GM19395 (cell line): ENCODE data around the gene KCP.

Experiments used
- ATAC-seq: cut with Tn5 transposase; IDR thresholded peaks from one replicate; pipeline ENCODE4 v1.9.1; 2021; ENCODE audit warnings: mild to moderate bottlenecking, moderate library complexity; ENCODE audit not compliant: unreplicated experiment

Gene KCP

DNA sequence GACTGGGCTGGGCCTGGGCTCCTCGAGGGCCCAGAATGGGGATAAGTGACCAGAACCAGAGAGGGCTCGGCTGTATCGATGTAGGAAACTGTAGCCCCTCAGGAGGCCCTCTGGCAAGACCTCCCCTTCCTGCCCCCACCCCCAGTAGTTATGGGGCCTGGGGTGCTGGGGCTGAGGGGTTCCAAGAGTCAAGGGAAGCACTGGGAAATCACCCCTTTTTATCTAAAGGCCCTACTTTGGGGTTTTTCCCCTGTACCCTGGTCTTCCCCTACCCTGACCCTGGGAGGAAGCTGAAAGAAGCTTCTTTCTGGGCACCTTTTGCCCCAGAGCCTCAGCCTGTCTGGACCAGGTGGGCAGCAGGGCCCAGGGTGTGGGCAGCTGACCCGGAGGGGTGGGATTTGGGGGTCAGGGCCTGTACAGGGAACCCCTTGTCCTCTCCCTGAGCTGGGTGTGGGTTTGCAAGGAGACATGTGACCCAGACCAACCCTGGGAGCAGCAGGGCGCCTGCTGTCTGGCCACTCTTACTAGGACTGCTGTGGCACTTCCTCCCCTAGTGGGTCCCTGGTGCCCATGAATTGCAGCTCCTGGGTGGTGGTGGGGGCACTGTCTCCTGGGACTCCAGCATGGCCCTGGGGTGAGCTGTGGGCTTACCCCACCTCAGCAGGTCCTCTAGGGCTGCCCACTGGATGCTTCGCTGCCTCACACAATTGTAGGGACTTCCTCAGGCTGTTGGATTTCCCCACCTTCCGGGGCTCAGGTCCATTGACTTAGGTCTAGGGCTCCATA is 28.8 kb upstream of the KCP start:
- ATAC-seq = no peak

DNA sequence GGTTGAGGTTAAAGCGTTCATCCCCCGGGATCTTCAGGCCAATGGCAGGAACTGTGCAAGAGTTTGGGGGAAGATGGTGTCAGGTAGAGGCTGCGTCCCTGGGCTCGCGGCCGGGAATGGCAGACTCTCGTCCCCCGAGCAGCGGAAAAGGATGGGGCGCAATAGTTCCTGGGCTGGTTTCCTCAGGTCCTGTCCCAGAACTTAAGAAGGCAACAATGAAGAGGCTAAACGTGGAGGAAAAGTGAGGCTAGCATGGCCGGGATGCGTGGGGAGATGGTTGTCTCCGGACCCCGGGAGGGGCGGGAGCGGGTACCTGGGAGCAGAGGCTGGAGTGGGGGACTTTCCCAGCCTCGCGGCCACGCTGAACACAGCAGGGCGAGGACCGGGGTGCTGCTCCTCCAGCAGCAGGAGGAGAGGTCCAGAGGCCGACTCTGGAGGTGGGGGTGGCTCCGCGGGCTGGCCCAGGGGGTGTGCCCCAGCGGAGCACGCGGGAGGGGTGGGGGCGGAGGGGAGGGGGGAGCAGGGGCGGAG is 28.1 kb upstream of the KCP start:
- ATAC-seq = no peak

DNA sequence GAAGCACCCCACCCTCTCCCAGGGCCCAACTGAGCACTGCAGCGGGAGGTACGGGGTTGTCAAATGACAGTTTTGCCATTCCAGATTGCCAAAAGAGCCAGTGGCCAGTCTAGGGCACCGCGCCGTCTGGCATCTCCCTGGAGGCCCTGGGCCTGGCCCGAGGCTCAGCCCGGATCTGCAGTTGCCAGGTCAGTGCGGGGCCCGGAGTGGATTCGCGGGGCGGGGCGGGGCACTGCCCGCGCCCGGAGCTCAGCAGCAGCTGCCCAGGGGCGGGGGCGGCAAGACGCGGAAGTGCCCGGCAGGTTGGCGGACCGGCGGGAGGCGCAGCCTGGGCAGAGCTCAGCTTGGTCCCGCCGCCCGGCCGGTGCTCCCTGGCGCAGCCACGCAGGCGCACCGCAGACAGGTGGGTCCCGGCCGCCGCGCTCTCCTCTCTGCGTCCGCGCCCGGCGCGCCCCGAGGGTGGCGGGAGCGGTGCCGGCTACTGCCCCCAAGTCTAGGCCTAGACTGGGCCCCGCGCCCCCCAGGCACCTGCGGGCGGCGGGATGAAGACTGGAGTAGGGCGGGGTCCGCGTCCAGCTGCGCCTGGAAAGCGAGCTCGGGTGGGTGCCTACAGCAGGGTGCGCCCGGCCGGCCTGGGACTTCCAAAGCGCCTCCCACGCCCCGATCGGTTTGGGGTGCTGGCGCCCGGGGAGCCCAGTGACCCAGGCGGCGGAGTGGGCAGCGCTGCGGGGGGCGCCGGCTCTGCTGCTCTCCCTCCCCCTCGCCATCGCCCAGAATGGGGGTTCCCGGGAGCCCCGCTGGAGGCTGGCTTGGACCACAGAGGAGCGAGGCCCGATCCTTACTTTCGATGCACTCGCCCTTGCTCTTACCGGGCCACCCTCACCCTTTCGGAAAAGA is 27.4 kb upstream of the KCP start, which contains the start of gene IRF5:
Gene IRF5, plus strand, starts transcription at position 281 of the 897 bp plus-strand sequence. CDS start 4,155 bp downstream, outside the sequence.
- ATAC-seq = no peak

DNA sequence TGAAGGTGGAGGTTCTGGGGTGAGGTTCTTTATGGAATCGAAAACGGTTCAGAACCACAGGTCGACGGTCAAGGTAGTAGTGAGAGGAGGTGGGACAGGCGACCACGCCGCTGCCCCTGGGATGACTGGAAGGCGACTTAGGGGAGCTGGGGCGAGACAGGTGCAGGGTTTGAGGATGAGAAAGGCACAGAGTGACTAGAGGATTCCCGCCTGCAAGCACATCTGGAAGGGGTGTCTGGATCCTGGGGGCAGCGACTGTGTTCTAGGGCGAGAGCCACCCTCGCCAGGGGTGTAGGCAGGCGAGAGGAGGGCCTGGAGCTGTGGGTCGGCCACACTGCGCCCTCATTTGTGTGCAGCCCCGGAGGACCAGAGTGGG is 26.8 kb upstream of the KCP start:
- ATAC-seq = no peak

- ATAC-seq = no peak
Observed at GRCh38 chr7:128936798-128937197, 26.3 kb upstream of the KCP start.

GRCh38 chr7:128935342-128935730 is 24.8 kb upstream of the KCP start:
- ATAC-seq = no peak

- ATAC-seq = peak; percentile 54
Observed at GRCh38 chr7:128934361-128935341, 24.1 kb upstream of the KCP start.

DNA sequence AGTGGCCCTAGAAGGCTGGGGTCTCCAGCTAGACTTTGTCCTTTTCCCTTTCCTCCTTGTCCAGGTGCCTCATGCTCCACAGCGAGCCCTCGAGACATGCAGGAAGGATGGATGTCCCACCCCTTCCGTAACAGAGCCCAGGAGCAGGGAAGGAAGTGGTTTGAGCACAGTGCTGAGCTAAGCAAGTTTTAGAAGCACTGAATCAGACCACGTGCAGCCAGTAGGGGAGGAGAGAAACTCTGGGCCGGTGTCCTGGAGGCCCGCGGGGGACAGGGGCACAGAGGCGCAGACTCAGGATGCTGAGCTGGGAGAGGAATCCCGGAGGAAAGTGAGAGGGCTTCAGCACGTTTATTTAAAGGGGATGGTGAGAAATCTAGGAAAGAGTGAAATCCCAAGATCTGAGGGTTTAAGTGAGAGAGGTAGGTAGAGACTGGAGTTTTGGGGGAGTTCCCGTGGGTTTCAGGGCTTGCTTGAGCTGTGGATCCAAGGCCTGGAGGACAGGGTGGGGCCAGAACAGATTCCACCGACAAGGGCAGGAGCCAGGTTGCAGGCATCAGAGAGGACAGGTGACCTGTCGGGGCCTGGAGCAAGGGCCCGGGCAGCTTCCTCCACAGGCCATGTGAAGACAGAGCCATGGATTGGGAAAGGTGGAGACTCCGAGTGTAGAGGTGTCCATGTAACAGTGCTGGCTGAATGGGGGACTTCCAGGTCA is 22.8 kb upstream of the KCP start:
- peak; percentile 37 for ATAC-seq

GRCh38 chr7:128932862-128933179 is 22.3 kb upstream of the KCP start:
- no peak for ATAC-seq

DNA sequence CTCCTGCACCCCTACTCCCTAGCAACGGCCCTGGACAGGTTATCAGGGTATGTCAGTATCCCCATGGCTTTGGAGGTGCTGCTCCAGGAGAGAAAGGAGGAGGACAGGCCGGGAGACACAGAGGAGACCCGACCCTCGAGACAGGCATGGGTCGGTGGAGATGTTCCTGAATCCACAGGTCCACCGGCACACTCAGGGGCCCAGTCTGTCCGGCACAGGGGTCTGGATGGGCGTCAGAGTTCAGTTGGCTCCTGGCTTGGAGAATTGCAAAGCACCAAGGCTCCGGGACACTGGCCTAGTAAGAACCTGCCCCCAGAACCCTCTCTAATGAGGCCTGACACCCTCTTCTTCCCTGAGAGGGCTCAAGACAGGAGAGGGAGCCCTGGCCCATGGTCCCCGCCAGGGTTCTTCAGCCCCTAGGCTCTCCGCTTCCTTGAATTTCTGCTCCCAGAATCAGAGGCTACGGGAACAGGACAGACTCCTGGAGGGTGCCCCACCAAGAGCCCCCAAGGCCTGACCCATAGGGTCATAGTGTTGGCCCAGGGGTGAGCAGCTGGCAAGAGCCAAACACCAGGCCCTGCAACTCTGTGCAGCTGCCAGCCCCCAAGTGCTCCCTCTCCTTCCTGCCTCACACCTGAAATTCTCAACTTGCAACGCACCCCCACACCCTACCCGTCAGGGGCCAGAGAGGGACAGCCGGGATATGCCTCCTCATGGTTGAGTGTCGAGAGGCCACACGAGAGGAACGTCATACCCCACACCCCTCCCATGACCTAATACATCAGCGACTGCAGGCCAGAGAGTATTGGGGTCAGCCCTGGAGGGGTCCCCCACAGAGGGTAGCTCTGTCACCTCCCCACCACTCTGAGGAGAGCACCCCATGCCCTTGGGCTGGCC is 21.7 kb upstream of the KCP start:
- ATAC-seq = no peak

- ATAC-seq = no peak
Observed at GRCh38 chr7:128931190-128931798, 20.8 kb upstream of the KCP start.

GRCh38 chr7:128928882-128929788 is 18.6 kb upstream of the KCP start:
- ATAC-seq = no peak

GRCh38 chr7:128928159-128928813 is 17.8 kb upstream of the KCP start:
- no peak for ATAC-seq

DNA sequence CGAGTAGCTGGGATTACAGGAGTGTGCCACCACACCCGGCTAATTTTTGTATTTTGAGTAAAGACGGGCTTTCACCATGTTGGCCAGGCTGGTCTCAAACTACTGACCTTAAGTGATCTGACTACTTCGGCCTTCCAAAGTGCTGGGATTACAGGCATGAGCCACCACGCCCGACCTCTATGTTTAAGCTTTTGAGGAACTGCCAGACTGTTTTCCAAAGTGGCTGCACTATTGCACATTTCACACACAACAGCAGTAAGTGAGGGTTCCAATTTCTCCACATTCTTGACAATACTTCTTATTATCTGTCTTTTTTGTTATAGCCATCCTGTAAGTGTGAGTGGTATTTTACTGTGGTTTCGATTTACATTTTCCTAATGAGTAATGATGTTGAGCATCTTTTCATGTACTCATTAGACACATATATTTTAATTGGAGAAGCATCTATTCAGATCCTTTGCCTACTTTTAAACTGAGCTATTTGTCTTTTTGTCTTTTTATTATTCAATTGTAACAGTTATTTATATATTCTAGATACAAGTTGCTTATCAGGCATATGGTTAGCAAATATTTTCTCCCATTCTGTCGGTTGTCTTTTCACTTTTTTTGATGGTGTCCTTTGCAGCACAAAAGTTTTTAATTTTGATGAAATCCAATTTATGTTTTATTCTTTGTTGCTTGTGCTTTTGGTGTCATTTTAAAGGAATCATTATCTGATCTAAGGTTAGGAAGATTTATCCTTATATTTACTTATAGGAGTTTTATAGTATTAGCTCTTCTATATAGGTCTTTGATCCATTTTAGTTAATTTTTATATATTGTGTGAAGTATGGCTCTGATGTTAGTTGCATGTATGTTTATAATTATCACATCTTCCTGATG is 14.4 kb upstream of the KCP start:
- no peak for ATAC-seq

DNA sequence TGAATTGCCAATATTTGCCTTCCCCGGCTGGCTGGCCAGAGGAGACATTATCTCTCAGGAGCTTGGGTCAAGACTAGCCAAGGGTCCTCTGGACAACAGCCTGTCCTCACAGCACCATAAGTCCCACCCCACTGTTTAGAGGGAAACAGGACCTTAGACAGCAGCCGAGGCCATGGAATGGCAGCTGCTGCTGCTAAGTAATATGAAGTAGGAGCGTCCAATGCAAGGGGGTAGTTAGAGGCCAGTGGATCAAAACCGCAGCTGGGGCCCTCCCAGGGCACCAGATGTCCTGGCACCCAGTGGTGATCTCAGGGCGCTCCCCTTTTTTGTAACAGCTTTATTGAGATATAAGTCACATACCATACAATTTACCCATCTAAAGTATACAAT is 12.9 kb upstream of the KCP start:
- ATAC-seq = no peak
